Measurements from ENCODE around the gene NOM1. TPM values are rescaled to one million over a fixed set of nuclear protein-coding genes. Genes with fewer than 3 reads are reported as not detected.

Gene NOM1
- total RNA-seq, 4 donors from 2014 or later = 2.6 to 26.2 (median 20.4) TPM

DNA sequence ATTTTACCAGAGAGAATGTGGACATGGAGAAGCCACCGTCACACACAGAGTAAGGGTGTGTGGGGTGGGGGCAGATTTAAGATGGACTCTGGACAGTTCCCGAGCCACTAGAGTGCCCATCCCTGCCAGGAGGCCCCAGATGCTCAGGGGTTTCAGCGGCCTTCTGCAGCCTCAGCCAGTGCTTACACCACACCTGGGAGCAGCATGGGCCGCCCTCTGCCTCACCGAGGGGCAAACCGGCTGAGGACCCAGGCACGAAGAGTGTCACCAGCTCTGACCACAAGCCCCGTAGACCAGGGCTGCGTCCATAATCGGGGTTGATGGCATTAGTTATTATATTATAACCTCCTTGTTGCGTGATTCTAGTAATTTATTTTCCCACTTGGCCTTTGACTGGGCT is 67.6 kb downstream of the NOM1 start:
- Histone ChIP-seq H3K4me3 (no peak overlapping the region), H3K27ac (no peak overlapping the region), H3K9me3 (no peaks in the 10 kb centered on the region), H3K4me1 (peaks cover 0 to 10% of the 10 kb centered on the region in 2 donors), H3K27me3 (peaks cover 21 to 50% of the 10 kb centered on the region in 2 donors), H3K36me3 (no peaks in the 10 kb centered on the region)
- intact Hi-C loops (cut with DNase I; ENCODE audit: low total_unique reads) = no loop called here
- TF ChIP-seq, protein P1, sequence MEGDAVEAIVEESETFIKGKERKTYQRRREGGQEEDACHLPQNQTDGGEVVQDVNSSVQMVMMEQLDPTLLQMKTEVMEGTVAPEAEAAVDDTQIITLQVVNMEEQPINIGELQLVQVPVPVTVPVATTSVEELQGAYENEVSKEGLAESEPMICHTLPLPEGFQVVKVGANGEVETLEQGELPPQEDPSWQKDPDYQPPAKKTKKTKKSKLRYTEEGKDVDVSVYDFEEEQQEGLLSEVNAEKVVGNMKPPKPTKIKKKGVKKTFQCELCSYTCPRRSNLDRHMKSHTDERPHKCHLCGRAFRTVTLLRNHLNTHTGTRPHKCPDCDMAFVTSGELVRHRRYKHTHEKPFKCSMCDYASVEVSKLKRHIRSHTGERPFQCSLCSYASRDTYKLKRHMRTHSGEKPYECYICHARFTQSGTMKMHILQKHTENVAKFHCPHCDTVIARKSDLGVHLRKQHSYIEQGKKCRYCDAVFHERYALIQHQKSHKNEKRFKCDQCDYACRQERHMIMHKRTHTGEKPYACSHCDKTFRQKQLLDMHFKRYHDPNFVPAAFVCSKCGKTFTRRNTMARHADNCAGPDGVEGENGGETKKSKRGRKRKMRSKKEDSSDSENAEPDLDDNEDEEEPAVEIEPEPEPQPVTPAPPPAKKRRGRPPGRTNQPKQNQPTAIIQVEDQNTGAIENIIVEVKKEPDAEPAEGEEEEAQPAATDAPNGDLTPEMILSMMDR (IDR thresholded peaks at IDR 0.05) = no peak
- TF ChIP-seq POLR2A (IDR thresholded peaks at IDR 0.05) = no peak
- no peak for DNase-seq

DNA sequence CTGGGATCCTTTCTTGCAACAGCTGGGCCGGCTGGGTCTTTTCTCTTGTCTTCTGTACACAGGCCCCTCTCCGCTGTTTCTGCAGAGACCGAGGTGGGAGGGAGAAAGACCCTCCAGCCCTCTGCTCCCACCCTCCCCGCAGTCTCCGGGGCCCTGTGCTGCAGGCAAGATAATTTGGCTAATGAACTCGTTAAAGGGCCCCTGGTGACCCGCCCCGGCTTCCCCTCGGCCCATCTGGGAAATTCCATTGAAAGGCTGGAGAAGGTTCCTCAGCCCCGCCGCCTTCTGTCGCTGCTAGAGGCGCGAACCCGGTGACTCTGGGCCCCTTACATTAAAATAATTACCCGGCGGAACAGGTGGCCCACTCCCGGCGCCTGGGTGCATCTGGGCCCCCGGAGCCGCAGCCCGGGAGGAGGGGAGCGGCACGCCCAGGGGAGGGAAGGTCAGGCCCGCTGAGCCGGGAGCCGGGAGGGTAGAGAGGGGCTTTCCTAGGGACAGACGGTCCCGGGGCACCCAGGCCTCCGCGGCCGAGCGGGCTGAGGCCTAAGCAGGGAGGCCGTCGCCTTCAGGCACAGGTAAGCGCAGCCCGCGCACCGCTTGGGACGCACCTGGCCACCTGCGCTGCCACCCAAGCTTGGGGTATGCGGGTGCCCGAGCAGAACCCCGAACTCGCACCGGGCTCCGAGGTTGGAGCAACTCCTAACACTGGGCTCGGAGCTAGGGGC is 68.3 kb downstream of the NOM1 start:
- peaks cover 0 to 10% of the 10 kb centered on the region in 2 donors for H3K4me1 ChIP-seq
- intact Hi-C loops (cut with DNase I; ENCODE audit: low total_unique reads) = no loop called here
- no peak overlapping the region for H3K4me3 ChIP-seq
- no peak overlapping the region for H3K27ac ChIP-seq
- no peaks in the 10 kb centered on the region for H3K9me3 ChIP-seq
- peaks cover 21 to 52% of the 10 kb centered on the region in 2 donors for H3K27me3 ChIP-seq
- no peak for DNase-seq
- no peaks in the 10 kb centered on the region for H3K36me3 ChIP-seq
- no peak for TF ChIP-seq POLR2A (IDR thresholded peaks at IDR 0.05)

DNA sequence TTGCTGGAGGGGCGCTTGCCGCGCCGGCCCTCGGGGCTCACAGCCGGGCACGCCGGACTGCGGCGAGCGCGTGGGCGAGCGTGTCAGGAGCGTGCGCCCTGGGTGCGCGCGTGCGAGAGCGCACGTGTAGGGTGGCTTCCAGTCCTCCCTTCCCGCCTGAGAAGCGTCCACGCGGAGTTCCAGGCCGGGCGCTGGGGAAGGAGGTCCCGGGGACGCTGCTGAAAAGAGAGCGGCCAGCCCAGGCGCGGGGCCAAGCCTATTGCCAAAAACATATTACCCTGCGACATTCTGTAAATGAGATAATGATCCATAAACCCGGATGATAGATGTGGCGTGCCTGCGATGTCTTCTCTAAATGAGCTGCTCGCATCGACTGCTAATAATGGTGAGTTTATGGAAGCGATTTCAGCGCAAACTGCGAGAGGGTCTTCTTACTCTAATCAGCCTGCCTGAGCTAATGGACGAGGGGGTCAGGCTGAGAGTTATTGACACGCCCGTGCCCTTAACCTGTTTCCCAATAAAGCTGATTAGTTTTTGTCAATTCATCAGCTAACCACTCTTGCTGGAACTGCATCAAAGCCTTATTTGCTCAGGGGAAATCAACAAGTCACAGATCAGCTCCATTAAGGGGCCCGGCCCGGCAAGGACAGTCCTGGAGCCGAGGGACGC is 69.0 kb downstream of the NOM1 start:
- no peak for DNase-seq
- Histone ChIP-seq H3K36me3 (no peaks in the 10 kb centered on the region), H3K27ac (no peak overlapping the region), H3K4me3 (no peak overlapping the region), H3K27me3 (peaks cover 21 to 59% of the 10 kb centered on the region in 2 donors), H3K9me3 (no peaks in the 10 kb centered on the region), H3K4me1 (peaks cover 0 to 10% of the 10 kb centered on the region in 2 donors)
- intact Hi-C loops (cut with DNase I; ENCODE audit: low total_unique reads) = no loop called here
- no peak for TF ChIP-seq POLR2A (IDR thresholded peaks at IDR 0.05)
- TF ChIP-seq, protein P1 (IDR thresholded peaks at IDR 0.05) = no peak

DNA sequence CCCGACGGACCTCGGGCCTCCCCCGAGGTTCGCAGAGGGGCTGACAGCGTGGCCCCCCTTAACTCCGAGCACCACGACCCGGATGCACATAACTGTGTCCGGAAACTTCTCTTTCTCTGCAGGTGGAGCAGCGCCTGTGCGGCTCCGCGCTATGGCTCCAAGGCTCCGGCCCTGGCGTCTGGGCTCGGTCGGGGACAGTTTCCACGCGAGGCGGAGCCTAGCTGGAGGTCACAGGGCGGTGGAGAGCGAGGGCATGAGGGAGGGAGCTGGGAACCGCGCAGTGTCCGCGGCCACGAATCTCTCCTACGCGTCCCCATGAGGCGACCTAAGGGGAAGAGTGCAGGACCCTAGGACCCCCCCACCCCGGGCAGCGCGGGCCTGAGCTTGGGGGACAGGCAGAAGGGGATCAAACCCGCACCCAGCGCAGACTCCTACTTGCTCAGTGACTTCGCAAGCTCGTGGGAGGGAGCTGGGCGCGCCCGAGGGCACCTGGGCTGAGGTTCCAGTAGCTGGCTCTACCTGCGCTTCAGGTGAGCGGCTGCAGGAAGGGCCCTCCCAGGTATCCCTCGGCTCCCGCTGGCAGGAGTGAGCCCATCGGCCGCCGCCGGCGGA is 69.6 kb downstream of the NOM1 start:
- Histone ChIP-seq H3K9me3 (no peaks in the 10 kb centered on the region), H3K4me1 (peaks cover 0 to 10% of the 10 kb centered on the region in 2 donors), H3K36me3 (no peaks in the 10 kb centered on the region), H3K27ac (no peak overlapping the region), H3K4me3 (no peak overlapping the region), H3K27me3 (peaks cover 21 to 64% of the 10 kb centered on the region in 2 donors)
- DNase-seq = no peak
- intact Hi-C loops (cut with DNase I; ENCODE audit: low total_unique reads) = no loop called here
- TF ChIP-seq, protein P1 (IDR thresholded peaks at IDR 0.05) = no peak
- TF ChIP-seq POLR2A (IDR thresholded peaks at IDR 0.05) = no peak

DNA sequence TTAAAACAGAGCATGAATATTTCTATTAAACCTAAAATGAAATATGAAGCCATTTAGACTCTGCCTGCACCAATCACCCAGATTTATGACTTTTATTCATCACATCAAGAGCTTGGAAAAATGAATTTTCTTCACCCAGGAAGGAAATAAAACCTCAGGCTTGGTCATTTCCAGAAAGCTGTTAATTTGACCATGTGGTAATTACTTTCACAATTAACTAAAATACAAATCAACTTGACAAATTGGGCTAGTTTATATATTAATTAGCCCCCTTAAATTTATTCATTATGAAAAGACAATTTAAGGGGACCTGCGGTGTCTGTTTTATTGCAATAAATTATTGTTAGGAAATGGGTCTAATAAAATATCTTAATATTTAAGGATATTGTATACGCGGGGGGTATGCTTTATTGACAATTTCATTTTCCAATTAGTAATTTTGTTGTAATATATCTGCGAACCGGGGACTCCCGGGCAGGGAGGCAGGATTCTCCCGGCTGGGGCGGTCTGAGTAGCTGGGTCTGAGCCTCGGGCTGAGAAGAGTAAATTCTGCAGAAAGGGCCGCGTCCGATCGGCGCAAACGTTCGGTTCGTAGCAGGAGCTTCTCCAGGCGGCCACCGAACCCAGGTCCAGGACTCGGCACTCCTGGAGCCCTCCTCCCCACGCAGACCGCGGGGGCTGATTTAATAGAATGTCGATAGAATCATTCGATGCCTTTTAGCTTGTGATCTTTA is 70.4 kb downstream of the NOM1 start:
- TF ChIP-seq, protein P1 (IDR thresholded peaks at IDR 0.05) = no peak
- no peak for TF ChIP-seq POLR2A (IDR thresholded peaks at IDR 0.05)
- H3K27me3 ChIP-seq = peaks cover 21 to 72% of the 10 kb centered on the region in 2 donors
- DNase-seq = no peak

More for the DNA sequence above, 70.4 kb downstream of the NOM1 start:
- H3K36me3 ChIP-seq = no peaks in the 10 kb centered on the region
- H3K9me3 ChIP-seq = no peaks in the 10 kb centered on the region
- intact Hi-C loops (cut with DNase I; ENCODE audit: low total_unique reads) = no loop called here
- H3K4me1 ChIP-seq = peaks cover 0 to 10% of the 10 kb centered on the region in 2 donors
- no peak overlapping the region for H3K27ac ChIP-seq
- H3K4me3 ChIP-seq = no peak overlapping the region

Measured in uterus (tissue), 4 donors.